Thymus (tissue), 14 donors: Measurements from ENCODE around the gene RPGR. TPM values are rescaled to one million over a fixed set of nuclear protein-coding genes. Genes with fewer than 3 reads are reported as not detected.

Source experiments
- DNase-seq, 9 donors: peaks; one replicate each; pipeline ENCODE4 v3.0.0-alpha.2; 2013; ENCODE audit warnings: low spot score in 9 of 9, low read depth in 6 of 9, missing footprints in 1 of 9
- H3K27ac ChIP-seq, 2 donors: one replicate each; pipeline ENCODE4 v1.5.1; 2013; ENCODE audit warnings: control low read depth in 1 of 2, low read depth in 1 of 2, low read length in 1 of 2, mild to moderate bottlenecking in 1 of 2, moderate library complexity in 1 of 2
- H3K27me3 ChIP-seq, 2 donors: one replicate each; pipeline ENCODE4 v1.5.1; 2013; ENCODE audit warnings: low read length in 1 of 2; ENCODE audit not compliant: control insufficient read depth in 2 of 2, insufficient read depth in 1 of 2
- H3K36me3 ChIP-seq, 2 donors: one replicate each; pipeline ENCODE4 v1.5.1; 2013; ENCODE audit warnings: low read length in 1 of 2, mild to moderate bottlenecking in 1 of 2, moderate library complexity in 1 of 2; ENCODE audit not compliant: control insufficient read depth in 2 of 2, insufficient read depth in 2 of 2
- H3K4me1 ChIP-seq, 2 donors: one replicate each; pipeline ENCODE4 v1.5.1; 2013; ENCODE audit warnings: low read length in 2 of 2; ENCODE audit not compliant: control insufficient read depth in 2 of 2, insufficient read depth in 2 of 2
- H3K4me3 ChIP-seq, 2 donors: one replicate each; pipeline ENCODE4 v1.5.1; 2013; ENCODE audit warnings: low read length in 2 of 2, control low read depth in 1 of 2, mild to moderate bottlenecking in 1 of 2
- H3K9me3 ChIP-seq, 2 donors: one replicate each; pipeline ENCODE4 v1.5.1; 2013; ENCODE audit warnings: low read length in 1 of 2, mild to moderate bottlenecking in 1 of 2; ENCODE audit not compliant: control insufficient read depth in 2 of 2, insufficient read depth in 1 of 2
- WGBS: extraction: QIAGEN DNeasy Blood & Tissue Kit; methylation state at CpG from one replicate; pipeline ENCODE4 v1.1.7; 2013; 5-methylcytosine and 5-hydroxymethylcytosine counted together
- long read RNA-seq, 10 donors: transcript quantifications; one replicate each; lab custom pipeline, GENCODE V29; 2026
- polyA plus RNA-seq: library from polyadenylated mRNA; stranded (reverse); fragments of 200-250 nt; gene quantifications from one replicate; pipeline ENCODE4 v1.2.3, GENCODE V29; 2013
- total RNA-seq: library from RNA; stranded (reverse); fragments of 120-200 nt; gene quantifications from one replicate; pipeline ENCODE4 v1.2.4, GENCODE V29; 2013
- donor health status: healthy.

Gene RPGR, protein sequence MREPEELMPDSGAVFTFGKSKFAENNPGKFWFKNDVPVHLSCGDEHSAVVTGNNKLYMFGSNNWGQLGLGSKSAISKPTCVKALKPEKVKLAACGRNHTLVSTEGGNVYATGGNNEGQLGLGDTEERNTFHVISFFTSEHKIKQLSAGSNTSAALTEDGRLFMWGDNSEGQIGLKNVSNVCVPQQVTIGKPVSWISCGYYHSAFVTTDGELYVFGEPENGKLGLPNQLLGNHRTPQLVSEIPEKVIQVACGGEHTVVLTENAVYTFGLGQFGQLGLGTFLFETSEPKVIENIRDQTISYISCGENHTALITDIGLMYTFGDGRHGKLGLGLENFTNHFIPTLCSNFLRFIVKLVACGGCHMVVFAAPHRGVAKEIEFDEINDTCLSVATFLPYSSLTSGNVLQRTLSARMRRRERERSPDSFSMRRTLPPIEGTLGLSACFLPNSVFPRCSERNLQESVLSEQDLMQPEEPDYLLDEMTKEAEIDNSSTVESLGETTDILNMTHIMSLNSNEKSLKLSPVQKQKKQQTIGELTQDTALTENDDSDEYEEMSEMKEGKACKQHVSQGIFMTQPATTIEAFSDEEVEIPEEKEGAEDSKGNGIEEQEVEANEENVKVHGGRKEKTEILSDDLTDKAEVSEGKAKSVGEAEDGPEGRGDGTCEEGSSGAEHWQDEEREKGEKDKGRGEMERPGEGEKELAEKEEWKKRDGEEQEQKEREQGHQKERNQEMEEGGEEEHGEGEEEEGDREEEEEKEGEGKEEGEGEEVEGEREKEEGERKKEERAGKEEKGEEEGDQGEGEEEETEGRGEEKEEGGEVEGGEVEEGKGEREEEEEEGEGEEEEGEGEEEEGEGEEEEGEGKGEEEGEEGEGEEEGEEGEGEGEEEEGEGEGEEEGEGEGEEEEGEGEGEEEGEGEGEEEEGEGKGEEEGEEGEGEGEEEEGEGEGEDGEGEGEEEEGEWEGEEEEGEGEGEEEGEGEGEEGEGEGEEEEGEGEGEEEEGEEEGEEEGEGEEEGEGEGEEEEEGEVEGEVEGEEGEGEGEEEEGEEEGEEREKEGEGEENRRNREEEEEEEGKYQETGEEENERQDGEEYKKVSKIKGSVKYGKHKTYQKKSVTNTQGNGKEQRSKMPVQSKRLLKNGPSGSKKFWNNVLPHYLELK
- total RNA-seq (6.9 TPM), polyA plus RNA-seq (35.2 TPM)
- long read RNA-seq, donor 1, partial matches to known transcripts, result 0 of 1 reads
- long read RNA-seq, donor 1, other reads (novel, unspliced or antisense), result 0 of 1 reads
- long read RNA-seq, donor 2, partial matches to known transcripts, result 0 of 3 reads
- long read RNA-seq, donor 2, other reads (novel, unspliced or antisense), result 0 of 3 reads
- long read RNA-seq, donor 3, partial matches to known transcripts, result 0 of 1 reads
- long read RNA-seq, donor 3, other reads (novel, unspliced or antisense), result 0 of 1 reads
- long read RNA-seq, donor 4, result 0 reads
- long read RNA-seq, donor 5, result 0 reads
- long read RNA-seq, donor 6, partial matches to known transcripts, result 0 of 1 reads
- long read RNA-seq, donor 6, other reads (novel, unspliced or antisense), result 0 of 1 reads
- long read RNA-seq, donor 7, partial matches to known transcripts, result 0 of 2 reads
- long read RNA-seq, donor 7, other reads (novel, unspliced or antisense), result 0 of 2 reads
- long read RNA-seq, donor 8, result 0 reads
- long read RNA-seq, donor 9, full-length matches to known transcripts, result 1 of 1 reads
- long read RNA-seq, donor 9, partial matches to known transcripts, result 0 of 1 reads
- long read RNA-seq, donor 9, other reads (novel, unspliced or antisense), result 0 of 1 reads
- long read RNA-seq, donor 10, result 0 reads

DNA sequence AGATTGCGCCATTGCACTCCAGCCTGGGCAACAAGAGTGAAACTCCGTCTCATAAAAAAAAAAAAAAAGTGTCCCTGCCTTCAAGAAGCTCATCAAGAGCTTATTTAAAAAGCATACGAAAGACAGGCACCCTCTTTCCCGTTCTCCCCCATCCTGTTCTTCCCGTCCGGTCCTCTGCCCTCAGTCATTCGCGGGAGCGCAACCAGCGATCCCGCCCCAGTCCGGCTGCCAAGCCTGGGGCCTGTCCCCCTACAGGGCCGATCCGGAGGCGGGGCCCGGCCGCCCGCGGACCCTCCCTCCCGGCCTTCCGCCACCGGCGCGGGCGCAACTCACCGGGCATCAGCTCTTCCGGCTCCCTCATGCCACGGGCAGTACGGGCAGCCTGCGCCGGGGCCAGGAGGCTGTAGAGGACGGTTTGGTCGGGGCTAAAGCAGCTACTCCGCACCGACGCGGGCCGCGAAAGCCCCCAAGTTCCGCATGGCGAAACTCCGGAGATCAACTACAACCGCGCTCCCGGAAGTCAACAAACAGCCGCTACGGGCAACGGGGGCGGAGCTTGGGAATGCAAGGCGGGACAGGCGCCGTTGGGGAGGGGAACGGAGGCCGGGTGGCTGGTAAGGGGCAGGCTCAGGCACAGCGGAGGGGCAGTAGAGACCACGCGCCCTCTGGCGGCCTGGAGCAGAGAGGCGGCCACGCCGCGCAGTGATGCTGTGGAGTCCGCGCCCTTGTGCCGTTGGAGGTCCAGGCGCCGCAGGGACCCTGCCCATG is at the start of gene RPGR:
TSS of gene RPGR (minus strand) at position 503 of the 768 bp plus-strand sequence. CDS start at position 361, 142 bp downstream.
- Histone ChIP-seq H3K4me1 (no peaks in the 10 kb centered on the region), H3K9me3 (no peaks in the 10 kb centered on the region), H3K27ac (peak within 1 kb of the TSS; percentile 60 to 65), H3K27me3 (no peaks in the 10 kb centered on the region), H3K4me3 (peak within 1 kb of the TSS; percentile 65 to 74), H3K36me3 (no peaks in the 10 kb centered on the region)
- DNase-seq, result peak; percentile 64 to 93 (median 79)
- WGBS, result under 1% methylated on average over 67 of the region's 67 CpGs

DNA sequence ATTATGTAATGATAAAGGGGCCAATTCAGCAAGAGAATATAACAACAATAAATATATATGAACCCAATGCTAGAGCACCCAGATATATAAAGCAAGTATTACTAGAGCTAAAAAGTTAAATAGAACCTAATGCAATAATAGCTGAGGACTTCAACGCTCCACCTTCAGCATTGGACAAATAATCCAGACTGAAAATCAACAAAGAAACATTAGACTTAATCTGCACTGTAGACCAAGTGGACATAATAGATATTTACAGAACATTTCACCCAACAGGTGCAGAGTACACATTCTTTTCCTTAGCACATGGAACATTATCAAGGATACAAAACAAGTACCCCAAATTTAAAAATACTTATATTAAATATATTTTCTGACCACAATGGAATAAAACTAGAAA is 49.4 kb upstream of the RPGR start:
- Histone ChIP-seq H3K27ac (no peak overlapping the region), H3K36me3 (no peaks in the 10 kb centered on the region), H3K9me3 (no peaks in the 10 kb centered on the region), H3K4me1 (no peaks in the 10 kb centered on the region), H3K27me3 (no peaks in the 10 kb centered on the region), H3K4me3 (no peak overlapping the region)
- no peak for DNase-seq
- WGBS, result 97% methylated on average over 1 of the region's 1 CpG

DNA sequence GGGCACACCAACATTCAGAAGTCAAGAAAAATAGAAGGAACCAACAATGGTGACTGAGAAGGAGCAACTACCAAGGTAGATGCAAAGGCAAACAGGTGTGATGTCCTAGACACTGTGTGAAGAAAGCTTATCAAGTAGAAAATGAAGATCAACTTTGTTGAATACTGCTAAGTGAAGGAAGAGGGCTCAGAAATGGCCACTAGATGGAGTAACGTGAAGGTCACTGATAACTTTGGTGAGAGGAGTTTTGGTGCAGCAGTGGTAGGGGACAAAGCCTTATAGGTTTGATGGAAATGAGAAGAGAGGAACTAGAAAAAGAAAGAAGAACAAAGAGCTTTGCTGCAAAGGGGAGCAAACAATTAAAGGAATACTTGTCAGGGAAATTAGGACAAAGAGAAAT is 48.6 kb upstream of the RPGR start:
- H3K9me3 ChIP-seq, result no peaks in the 10 kb centered on the region
- H3K27me3 ChIP-seq, result no peaks in the 10 kb centered on the region
- H3K36me3 ChIP-seq, result no peaks in the 10 kb centered on the region
- H3K4me3 ChIP-seq, result no peak overlapping the region
- no peaks in the 10 kb centered on the region for H3K4me1 ChIP-seq
- peak in 1 of 9 donors; percentile 2 for DNase-seq
- H3K27ac ChIP-seq, result no peak overlapping the region
- 13% methylated on average over 1 of the region's 1 CpG for WGBS

DNA sequence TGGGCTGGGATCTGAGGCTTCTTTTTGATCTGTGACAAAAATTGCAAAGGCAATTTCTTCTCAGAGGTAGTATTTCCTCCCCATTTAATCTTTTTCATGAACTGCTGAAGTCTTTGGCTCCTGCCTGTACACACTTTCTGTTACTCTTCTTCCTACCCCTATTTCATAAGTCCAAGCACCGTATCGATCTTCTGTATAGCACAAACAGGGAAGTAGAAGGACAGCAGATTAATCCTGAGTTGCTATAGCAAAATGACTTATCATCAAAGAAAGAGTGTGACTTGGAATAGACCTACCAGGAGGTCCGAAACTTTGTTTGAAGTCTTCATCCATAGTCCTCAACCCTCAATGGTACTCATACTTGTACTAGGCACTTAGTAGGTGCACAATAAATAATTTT is 47.1 kb upstream of the RPGR start:
- no peak overlapping the region for H3K4me3 ChIP-seq
- H3K4me1 ChIP-seq, result no peaks in the 10 kb centered on the region
- H3K27ac ChIP-seq, result no peak overlapping the region
- H3K36me3 ChIP-seq, result no peaks in the 10 kb centered on the region
- no peak for DNase-seq
- 96% methylated on average over 3 of the region's 3 CpGs for WGBS
- H3K27me3 ChIP-seq, result no peaks in the 10 kb centered on the region
- H3K9me3 ChIP-seq, result no peaks in the 10 kb centered on the region

DNA sequence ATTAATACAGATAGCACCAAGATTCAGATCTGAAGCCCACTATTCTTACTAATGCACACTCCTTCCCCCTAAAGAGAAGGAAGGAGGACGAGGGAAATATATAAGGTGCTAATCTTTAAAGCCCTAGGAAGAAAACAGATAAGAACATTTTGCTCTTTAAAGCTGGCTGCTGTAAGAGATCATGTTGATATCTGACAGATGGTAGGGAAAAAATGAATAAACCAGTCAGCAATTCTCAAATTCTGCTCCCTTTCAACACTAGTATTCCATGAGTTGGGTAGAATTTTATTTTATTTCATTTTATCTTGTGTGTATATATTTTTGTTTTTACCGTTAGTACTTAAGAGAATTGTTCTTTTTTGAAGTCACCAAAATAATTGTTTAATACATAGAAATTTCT is 44.3 kb upstream of the RPGR start:
- 86% methylated on average over 2 of the region's 2 CpGs for WGBS

DNA sequence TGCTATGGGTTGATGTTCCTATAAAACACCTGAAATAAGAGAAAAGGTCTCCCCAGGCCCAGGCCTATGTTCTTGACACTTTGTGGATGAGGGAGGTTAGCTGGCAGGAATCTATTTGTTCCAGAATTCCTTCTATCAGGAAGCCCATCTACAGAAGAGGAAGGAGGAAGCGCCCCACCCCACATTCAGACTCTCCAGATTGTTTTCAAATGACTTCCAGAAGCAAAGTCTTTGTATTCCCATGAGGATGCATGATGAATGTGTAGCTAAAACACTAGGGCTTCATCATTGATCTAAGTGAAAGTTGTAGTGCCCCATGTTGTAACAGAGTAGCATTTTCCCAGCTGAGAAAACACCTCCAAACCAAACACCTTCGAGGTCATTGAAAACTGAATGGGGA is 41.5 kb upstream of the RPGR start:
- no peaks in the 10 kb centered on the region for H3K9me3 ChIP-seq
- H3K4me1 ChIP-seq, result no peaks in the 10 kb centered on the region
- no peak overlapping the region for H3K27ac ChIP-seq
- no peaks in the 10 kb centered on the region for H3K36me3 ChIP-seq
- no peak overlapping the region for H3K4me3 ChIP-seq
- no peak for DNase-seq
- no peaks in the 10 kb centered on the region for H3K27me3 ChIP-seq
- WGBS, result 90% methylated on average over 2 of the region's 2 CpGs

More for the DNA sequence above, 44.3 kb upstream of the RPGR start:
- Histone ChIP-seq H3K27me3 (no peaks in the 10 kb centered on the region), H3K9me3 (no peaks in the 10 kb centered on the region), H3K4me3 (no peak overlapping the region), H3K36me3 (no peaks in the 10 kb centered on the region), H3K27ac (no peak overlapping the region), H3K4me1 (no peaks in the 10 kb centered on the region)
- no peak for DNase-seq

DNA sequence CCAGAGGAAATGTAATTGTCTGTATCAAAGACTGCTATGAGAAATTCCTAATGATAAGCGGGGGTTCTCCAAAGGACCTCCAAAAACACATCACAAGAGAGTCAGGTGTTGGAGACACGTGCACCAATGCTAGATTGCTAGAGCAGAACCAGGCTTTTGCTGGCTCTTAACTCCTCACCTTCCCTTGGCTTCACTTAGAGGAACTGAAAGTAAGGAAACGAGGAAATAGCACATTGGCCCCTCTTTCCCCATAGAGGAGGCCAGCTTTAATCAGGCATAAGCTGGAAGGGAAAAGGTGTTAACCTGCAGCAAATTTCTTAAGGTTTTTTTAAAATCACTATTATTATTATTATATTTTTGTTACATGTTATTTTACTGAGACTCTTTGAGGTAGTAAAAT is 38.6 kb upstream of the RPGR start:
- no peak for DNase-seq
- Histone ChIP-seq H3K27me3 (no peaks in the 10 kb centered on the region), H3K27ac (no peak overlapping the region), H3K4me1 (no peaks in the 10 kb centered on the region), H3K4me3 (no peak overlapping the region), H3K36me3 (no peaks in the 10 kb centered on the region), H3K9me3 (no peaks in the 10 kb centered on the region)
- WGBS, result 72% methylated on average over 3 of the region's 3 CpGs

DNA sequence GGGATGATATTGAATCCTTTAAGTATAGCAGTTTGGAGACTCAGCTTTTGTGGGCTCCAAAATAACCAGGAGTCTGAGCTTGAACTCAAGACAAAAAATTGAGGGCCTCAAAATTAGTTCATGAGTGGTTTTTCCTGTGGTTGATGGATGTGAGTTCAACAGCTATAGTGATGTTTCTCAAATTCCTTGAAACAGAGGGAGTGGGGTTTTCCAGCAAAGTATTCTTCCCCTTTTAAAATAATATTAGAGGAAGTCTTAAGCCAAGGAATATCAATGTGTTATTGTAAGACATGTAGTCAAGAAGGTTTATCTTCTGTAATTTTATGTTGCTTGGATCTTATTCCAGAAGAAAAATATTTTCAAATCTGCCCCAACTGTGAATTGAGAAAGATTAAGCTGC is 35.7 kb upstream of the RPGR start:
- no peaks in the 10 kb centered on the region for H3K36me3 ChIP-seq
- no peak for DNase-seq
- no peaks in the 10 kb centered on the region for H3K27me3 ChIP-seq
- H3K9me3 ChIP-seq, result no peaks in the 10 kb centered on the region
- no peaks in the 10 kb centered on the region for H3K4me1 ChIP-seq
- no peak overlapping the region for H3K27ac ChIP-seq
- no peak overlapping the region for H3K4me3 ChIP-seq
